ENCODE data around the gene PADI4. TPM values are rescaled to one million over a fixed set of nuclear protein-coding genes. Genes with fewer than 3 reads are reported as not detected.

Gene PADI4
- polyA plus RNA-seq, 1 experiment = not detected

- TF ChIP-seq CTCF (IDR thresholded peaks at IDR 0.05; ENCODE audit: low read depth, low read length) = no peak
- Histone ChIP-seq H3K27ac (ENCODE audit: low read depth, low read length) (no peak overlapping the region), H3K4me3 (ENCODE audit: low read depth, low read length) (no peak overlapping the region), H3K9me3 (ENCODE audit: control insufficient read depth, insufficient read depth, low read length) (no peaks in the 10 kb centered on the region), H3K27me3 (ENCODE audit: control insufficient read depth, insufficient read depth, low read length) (peaks cover 34% of the 10 kb centered on the region)
- ChIA-PET POLR2A (no interaction called here), CTCF (no interaction called here)
- no peak for DNase-seq (ENCODE audit: low read depth, low spot score)
These were observed 27.6 kb upstream of the PADI4 start for GRCh38 chr1:17280436-17280835.

- H3K27ac ChIP-seq (ENCODE audit: low read depth, low read length) = no peak overlapping the region
- peaks cover 36% of the 10 kb centered on the region for H3K27me3 ChIP-seq (ENCODE audit: control insufficient read depth, insufficient read depth, low read length)
- DNase-seq (ENCODE audit: low read depth, low spot score) = no peak
- CTCF ChIA-PET = no interaction called here
- no peaks in the 10 kb centered on the region for H3K9me3 ChIP-seq (ENCODE audit: control insufficient read depth, insufficient read depth, low read length)
- H3K4me3 ChIP-seq (ENCODE audit: low read depth, low read length) = no peak overlapping the region
- POLR2A ChIA-PET = no interaction called here
- no peak for TF ChIP-seq CTCF (IDR thresholded peaks at IDR 0.05; ENCODE audit: low read depth, low read length)
These were observed 27.1 kb upstream of the PADI4 start for GRCh38 chr1:17280894-17281293.

- H3K9me3 ChIP-seq (ENCODE audit: control insufficient read depth, insufficient read depth, low read length) = no peaks in the 10 kb centered on the region
- H3K4me3 ChIP-seq (ENCODE audit: low read depth, low read length) = no peak overlapping the region
- no peak overlapping the region for H3K27ac ChIP-seq (ENCODE audit: low read depth, low read length)
- DNase-seq (ENCODE audit: low read depth, low spot score) = no peak
- H3K27me3 ChIP-seq (ENCODE audit: control insufficient read depth, insufficient read depth, low read length) = peaks cover 36% of the 10 kb centered on the region
- no peak for TF ChIP-seq CTCF (IDR thresholded peaks at IDR 0.05; ENCODE audit: low read depth, low read length)
- ChIA-PET POLR2A (no interaction called here), CTCF (no interaction called here)
These were observed 26.2 kb upstream of the PADI4 start for GRCh38 chr1:17281775-17282181.

GRCh38 chr1:17282836-17283235, 25.2 kb upstream of the PADI4 start:
- ChIA-PET POLR2A (no interaction called here), CTCF (no interaction called here)
- no peak overlapping the region for H3K4me3 ChIP-seq (ENCODE audit: low read depth, low read length)
- peaks cover 36% of the 10 kb centered on the region for H3K27me3 ChIP-seq (ENCODE audit: control insufficient read depth, insufficient read depth, low read length)
- no peak for TF ChIP-seq CTCF (IDR thresholded peaks at IDR 0.05; ENCODE audit: low read depth, low read length)
- no peak overlapping the region for H3K27ac ChIP-seq (ENCODE audit: low read depth, low read length)
- DNase-seq (ENCODE audit: low read depth, low spot score) = no peak
- H3K9me3 ChIP-seq (ENCODE audit: control insufficient read depth, insufficient read depth, low read length) = no peaks in the 10 kb centered on the region

- no peak for DNase-seq (ENCODE audit: low read depth, low spot score)
- POLR2A ChIA-PET = no interaction called here
- Histone ChIP-seq H3K4me3 (ENCODE audit: low read depth, low read length) (no peak overlapping the region), H3K27me3 (ENCODE audit: control insufficient read depth, insufficient read depth, low read length) (peaks cover 31% of the 10 kb centered on the region), H3K9me3 (ENCODE audit: control insufficient read depth, insufficient read depth, low read length) (no peaks in the 10 kb centered on the region), H3K27ac (ENCODE audit: low read depth, low read length) (no peak overlapping the region)
- no peak for TF ChIP-seq CTCF (IDR thresholded peaks at IDR 0.05; ENCODE audit: low read depth, low read length)
- CTCF ChIA-PET = no interaction called here
These were observed 21.4 kb upstream of the PADI4 start for GRCh38 chr1:17286646-17287045.
